ENCODE data around the gene ADCY10.

Gene ADCY10

DNA sequence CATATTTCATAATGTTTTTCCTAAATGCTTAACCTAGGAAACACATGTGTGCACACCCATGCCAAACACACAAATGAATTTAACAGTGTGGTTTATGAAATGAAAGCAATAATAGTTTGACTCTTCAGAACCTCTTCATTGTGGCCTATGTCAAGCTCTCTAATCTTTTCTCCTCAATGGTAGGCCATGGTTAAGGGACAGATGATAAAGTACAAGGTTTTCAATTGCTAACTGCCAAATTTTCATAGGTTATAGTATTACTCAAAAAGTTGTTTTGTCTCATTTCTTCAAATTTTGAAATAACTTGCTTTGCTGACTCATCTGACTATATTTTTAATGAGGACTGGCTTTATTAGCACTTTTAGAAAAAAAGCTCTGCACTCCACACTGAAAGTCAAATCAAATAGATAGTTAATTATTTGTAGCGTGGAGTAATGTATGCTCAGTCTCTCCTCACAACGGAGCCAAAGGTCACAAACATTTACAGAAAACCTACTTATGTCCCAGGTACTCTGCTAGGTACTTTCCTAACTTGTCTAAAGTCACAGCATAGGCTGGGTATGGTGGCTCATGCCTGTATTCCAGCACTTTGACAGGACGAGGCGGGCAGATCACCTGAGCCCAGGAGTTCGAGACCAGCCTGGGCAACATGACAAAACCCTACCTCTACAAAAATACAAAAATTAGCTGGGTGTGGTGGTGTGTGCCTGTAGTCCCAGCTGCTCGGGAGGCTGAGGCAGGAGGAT lies 3.0 kb upstream of the ADCY10 start:
- TF ChIP-seq, protein P1, sequence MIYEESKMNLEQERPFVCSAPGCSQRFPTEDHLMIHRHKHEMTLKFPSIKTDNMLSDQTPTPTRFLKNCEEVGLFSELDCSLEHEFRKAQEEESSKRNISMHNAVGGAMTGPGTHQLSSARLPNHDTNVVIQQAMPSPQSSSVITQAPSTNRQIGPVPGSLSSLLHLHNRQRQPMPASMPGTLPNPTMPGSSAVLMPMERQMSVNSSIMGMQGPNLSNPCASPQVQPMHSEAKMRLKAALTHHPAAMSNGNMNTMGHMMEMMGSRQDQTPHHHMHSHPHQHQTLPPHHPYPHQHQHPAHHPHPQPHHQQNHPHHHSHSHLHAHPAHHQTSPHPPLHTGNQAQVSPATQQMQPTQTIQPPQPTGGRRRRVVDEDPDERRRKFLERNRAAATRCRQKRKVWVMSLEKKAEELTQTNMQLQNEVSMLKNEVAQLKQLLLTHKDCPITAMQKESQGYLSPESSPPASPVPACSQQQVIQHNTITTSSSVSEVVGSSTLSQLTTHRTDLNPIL (CRISPR knock-in tag; IDR thresholded peaks at IDR 0.05; ENCODE audit: low read depth), result no peak
- no peak for TF ChIP-seq GLIS3 (CRISPR knock-in tag; IDR thresholded peaks at IDR 0.05)
- no peak for TF ChIP-seq TOX (CRISPR knock-in tag; IDR thresholded peaks at IDR 0.05; ENCODE audit: borderline replicate concordance)
- no peak for TF ChIP-seq PPARA (CRISPR knock-in tag; IDR thresholded peaks at IDR 0.05; ENCODE audit: borderline replicate concordance)
- no peak for TF ChIP-seq ARNTL (CRISPR knock-in tag; IDR thresholded peaks at IDR 0.05; ENCODE audit: borderline replicate concordance, low read depth)
- no peak for TF ChIP-seq ZC3H10 (CRISPR knock-in tag; IDR thresholded peaks at IDR 0.05)
- TF ChIP-seq ZNF565 (CRISPR knock-in tag; conservative IDR thresholded peaks at IDR 0.05; ENCODE audit: low read depth), result no peak
- ATAC-seq, result no peak

DNA sequence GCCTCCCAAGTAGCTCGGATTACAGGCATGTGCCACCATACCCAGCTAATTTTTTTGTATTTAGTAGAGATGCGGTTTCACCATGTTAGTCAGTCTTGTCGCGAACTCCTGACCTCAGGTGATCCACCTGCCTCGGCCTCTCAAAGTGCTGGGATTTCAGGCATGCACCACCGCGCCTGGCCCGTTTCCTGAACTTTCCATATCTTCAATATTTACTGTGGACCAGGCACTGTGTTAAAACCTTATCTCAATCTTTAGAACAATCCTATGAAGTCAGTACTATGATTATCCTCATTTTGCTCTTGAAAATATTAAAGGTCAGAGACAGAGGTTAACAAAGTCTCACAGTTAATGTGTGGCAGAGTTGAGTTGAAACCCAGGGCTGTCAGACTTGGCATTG lies 1.6 kb upstream of the ADCY10 start:
- ATAC-seq, result no peak
- TF ChIP-seq TCF4 (CRISPR knock-in tag; IDR thresholded peaks at IDR 0.05; ENCODE audit: borderline replicate concordance), result no peak
- TF ChIP-seq, protein P2, sequence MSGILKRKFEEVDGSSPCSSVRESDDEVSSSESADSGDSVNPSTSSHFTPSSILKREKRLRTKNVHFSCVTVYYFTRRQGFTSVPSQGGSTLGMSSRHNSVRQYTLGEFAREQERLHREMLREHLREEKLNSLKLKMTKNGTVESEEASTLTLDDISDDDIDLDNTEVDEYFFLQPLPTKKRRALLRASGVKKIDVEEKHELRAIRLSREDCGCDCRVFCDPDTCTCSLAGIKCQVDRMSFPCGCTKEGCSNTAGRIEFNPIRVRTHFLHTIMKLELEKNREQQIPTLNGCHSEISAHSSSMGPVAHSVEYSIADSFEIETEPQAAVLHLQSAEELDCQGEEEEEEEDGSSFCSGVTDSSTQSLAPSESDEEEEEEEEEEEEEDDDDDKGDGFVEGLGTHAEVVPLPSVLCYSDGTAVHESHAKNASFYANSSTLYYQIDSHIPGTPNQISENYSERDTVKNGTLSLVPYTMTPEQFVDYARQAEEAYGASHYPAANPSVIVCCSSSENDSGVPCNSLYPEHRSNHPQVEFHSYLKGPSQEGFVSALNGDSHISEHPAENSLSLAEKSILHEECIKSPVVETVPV (CRISPR knock-in tag; IDR thresholded peaks at IDR 0.05), result no peak
- no peak for TF ChIP-seq ZNF70 (CRISPR knock-in tag; IDR thresholded peaks at IDR 0.05)
- no peak for TF ChIP-seq ESRRG (CRISPR knock-in tag; IDR thresholded peaks at IDR 0.05)
- no peak for TF ChIP-seq ISL1 (CRISPR knock-in tag; IDR thresholded peaks at IDR 0.05)
- no peak for TF ChIP-seq ZNF8 (CRISPR knock-in tag; IDR thresholded peaks at IDR 0.05)
- TF ChIP-seq, protein P3, sequence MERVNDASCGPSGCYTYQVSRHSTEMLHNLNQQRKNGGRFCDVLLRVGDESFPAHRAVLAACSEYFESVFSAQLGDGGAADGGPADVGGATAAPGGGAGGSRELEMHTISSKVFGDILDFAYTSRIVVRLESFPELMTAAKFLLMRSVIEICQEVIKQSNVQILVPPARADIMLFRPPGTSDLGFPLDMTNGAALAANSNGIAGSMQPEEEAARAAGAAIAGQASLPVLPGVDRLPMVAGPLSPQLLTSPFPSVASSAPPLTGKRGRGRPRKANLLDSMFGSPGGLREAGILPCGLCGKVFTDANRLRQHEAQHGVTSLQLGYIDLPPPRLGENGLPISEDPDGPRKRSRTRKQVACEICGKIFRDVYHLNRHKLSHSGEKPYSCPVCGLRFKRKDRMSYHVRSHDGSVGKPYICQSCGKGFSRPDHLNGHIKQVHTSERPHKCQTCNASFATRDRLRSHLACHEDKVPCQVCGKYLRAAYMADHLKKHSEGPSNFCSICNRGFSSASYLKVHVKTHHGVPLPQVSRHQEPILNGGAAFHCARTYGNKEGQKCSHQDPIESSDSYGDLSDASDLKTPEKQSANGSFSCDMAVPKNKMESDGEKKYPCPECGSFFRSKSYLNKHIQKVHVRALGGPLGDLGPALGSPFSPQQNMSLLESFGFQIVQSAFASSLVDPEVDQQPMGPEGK (CRISPR knock-in tag; IDR thresholded peaks at IDR 0.05; ENCODE audit: borderline replicate concordance), result no peak
- no peak for TF ChIP-seq PPARA (CRISPR knock-in tag; IDR thresholded peaks at IDR 0.05; ENCODE audit: borderline replicate concordance)
- TF ChIP-seq ZFP30 (CRISPR knock-in tag; IDR thresholded peaks at IDR 0.05), result no peak
- no peak for TF ChIP-seq RARB (CRISPR knock-in tag; IDR thresholded peaks at IDR 0.05)
- TF ChIP-seq, protein P4, sequence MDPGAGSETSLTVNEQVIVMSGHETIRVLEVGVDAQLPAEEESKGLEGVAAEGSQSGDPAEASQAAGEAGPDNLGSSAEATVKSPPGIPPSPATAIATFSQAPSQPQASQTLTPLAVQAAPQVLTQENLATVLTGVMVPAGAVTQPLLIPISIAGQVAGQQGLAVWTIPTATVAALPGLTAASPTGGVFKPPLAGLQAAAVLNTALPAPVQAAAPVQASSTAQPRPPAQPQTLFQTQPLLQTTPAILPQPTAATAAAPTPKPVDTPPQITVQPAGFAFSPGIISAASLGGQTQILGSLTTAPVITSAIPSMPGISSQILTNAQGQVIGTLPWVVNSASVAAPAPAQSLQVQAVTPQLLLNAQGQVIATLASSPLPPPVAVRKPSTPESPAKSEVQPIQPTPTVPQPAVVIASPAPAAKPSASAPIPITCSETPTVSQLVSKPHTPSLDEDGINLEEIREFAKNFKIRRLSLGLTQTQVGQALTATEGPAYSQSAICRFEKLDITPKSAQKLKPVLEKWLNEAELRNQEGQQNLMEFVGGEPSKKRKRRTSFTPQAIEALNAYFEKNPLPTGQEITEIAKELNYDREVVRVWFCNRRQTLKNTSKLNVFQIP (CRISPR knock-in tag; IDR thresholded peaks at IDR 0.05; ENCODE audit: borderline replicate concordance, low read depth), result no peak
- TF ChIP-seq SNAI2 (CRISPR knock-in tag; IDR thresholded peaks at IDR 0.05), result no peak
- no peak for TF ChIP-seq ZFP3 (CRISPR knock-in tag; IDR thresholded peaks at IDR 0.05)

DNA sequence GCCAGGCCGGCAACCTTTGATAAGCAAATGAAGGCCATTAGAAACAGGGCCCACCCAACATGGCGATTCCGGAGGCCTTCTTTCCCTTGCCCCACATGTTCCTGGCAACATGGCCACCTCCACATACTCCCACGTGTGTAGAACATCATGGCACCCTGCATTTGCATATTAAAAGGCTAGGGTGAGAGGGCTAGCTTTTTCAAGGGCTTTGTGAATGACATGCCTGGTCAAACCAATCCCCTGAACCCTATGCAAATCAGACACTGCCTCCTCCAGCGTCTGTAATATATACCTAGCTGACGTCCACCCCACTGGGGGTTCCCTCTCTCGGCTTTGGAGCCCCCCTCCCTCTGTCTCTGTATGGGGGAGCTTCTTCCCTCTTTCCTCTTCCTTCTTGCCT lies 1.6 kb downstream of the ADCY10 start:
- ATAC-seq, result no peak

DNA sequence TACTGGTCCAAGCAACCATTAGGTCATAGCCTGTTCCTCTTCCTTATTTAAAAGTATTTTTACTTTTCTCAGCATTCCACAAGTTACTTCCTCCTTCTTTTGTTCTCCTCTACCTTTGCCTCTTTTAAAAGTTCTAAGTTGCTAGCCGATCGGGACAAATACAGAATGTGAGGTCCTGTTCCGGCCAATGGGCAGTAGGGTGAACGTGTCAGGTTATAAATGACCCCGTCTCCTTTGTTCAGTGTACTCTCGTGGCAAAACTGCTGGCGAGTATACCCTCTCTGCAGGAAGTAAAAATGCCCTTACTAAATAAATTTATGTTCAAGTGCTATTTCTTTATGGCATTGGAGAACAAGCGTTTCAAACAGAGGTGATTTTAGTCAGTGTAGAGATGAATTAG lies 2.5 kb downstream of the ADCY10 start:
- ATAC-seq, result no peak
- no peak for TF ChIP-seq CSDC2 (CRISPR knock-in tag; IDR thresholded peaks at IDR 0.05)
- TF ChIP-seq OSR1 (CRISPR knock-in tag; IDR thresholded peaks at IDR 0.05), result no peak
- no peak for TF ChIP-seq GLIS3 (CRISPR knock-in tag; IDR thresholded peaks at IDR 0.05)
- no peak for TF ChIP-seq PPARA (CRISPR knock-in tag; IDR thresholded peaks at IDR 0.05; ENCODE audit: borderline replicate concordance)
- TF ChIP-seq BACH2 (CRISPR knock-in tag; IDR thresholded peaks at IDR 0.05; ENCODE audit: borderline replicate concordance), result no peak
- no peak for TF ChIP-seq ZNF8 (CRISPR knock-in tag; IDR thresholded peaks at IDR 0.05)
- TF ChIP-seq TCF4 (CRISPR knock-in tag; IDR thresholded peaks at IDR 0.05; ENCODE audit: borderline replicate concordance), result no peak
- no peak for TF ChIP-seq ZFP30 (CRISPR knock-in tag; IDR thresholded peaks at IDR 0.05)
- TF ChIP-seq, protein P2 (CRISPR knock-in tag; IDR thresholded peaks at IDR 0.05), result no peak
- no peak for TF ChIP-seq ZNF70 (CRISPR knock-in tag; IDR thresholded peaks at IDR 0.05)
- TF ChIP-seq, protein P1 (CRISPR knock-in tag; IDR thresholded peaks at IDR 0.05; ENCODE audit: low read depth), result no peak
- TF ChIP-seq, protein P4 (CRISPR knock-in tag; IDR thresholded peaks at IDR 0.05; ENCODE audit: borderline replicate concordance, low read depth), result no peak

More for the DNA sequence above, 1.6 kb downstream of the ADCY10 start:
- TF ChIP-seq ZNF565 (CRISPR knock-in tag; conservative IDR thresholded peaks at IDR 0.05; ENCODE audit: low read depth) (no peak), ZC3H10 (CRISPR knock-in tag; IDR thresholded peaks at IDR 0.05) (no peak), ARNTL (CRISPR knock-in tag; IDR thresholded peaks at IDR 0.05; ENCODE audit: borderline replicate concordance, low read depth) (no peak), GLIS3 (CRISPR knock-in tag; IDR thresholded peaks at IDR 0.05) (no peak), ZFP3 (CRISPR knock-in tag; IDR thresholded peaks at IDR 0.05) (no peak), ZNF70 (CRISPR knock-in tag; IDR thresholded peaks at IDR 0.05) (no peak)

Measured in SK-N-SH treated with all-trans-retinoic acid at 6 μM for 48 hours (cell line).